GM19452 (cell line): ENCODE results near the gene CFAP46.
"Not testable (repeated sequence)": the region's sequence is repeated elsewhere in the genome, so short reads cannot be mapped to it uniquely, and the experiment has no call there.

Experiments
- ATAC-seq: cut with Tn5 transposase; IDR thresholded peaks from one replicate; pipeline ENCODE4 v1.9.1; 2021; ENCODE audit not compliant: unreplicated experiment

The CFAP46 gene

GRCh38 chr10:132915411-132915810 is 27.0 kb downstream of the CFAP46 start:
- no peak for ATAC-seq

GRCh38 chr10:132914732-132915131 is 27.6 kb downstream of the CFAP46 start:
- no peak for ATAC-seq

- no peak for ATAC-seq
These were observed 28.7 kb downstream of the CFAP46 start for GRCh38 chr10:132913559-132914115.

GRCh38 chr10:132912713-132913558 is 29.4 kb downstream of the CFAP46 start:
- no peak for ATAC-seq

DNA sequence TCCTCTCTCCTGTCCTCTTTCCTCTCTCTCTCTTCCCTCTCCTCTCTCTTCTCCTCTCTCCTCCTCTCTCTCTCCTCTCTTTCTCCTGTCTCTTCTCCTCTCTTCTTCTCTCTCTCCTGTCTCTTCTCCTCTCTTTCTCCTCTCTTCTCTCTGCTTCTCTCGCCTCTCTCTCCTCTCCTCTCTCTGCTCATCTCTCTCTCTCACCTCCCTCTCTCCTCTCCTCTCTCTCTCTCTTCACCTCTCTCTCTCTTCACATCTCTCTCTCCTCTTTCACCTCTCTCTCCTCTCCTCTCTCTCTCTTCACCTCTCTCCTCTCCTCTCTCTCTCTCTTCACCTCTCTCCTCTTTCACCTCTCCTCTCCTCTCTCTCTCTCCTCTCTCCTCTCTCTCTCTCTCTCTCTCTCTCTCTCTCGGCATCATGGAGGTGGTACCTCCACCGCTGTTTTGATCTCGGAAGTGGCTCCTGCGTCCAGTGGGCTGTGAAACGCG is 30.1 kb downstream of the CFAP46 start:
- ATAC-seq, result no peak

DNA sequence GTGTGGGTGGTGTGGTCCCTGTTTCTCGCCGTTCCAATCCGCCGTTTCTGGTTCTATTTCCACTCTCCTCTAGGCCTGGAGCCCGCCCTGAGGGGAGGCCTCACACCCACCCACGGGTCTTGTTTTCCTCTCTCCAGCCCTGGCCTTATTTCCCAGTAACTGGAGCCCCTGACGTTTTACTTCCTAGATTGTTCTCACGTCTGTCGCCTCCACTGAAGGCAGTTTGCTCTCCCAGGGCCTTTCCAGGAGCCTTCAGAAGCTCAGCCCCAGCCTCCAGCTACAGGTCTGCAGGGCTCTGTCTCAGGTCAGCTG is 30.6 kb downstream of the CFAP46 start:
- ATAC-seq, result no peak

DNA sequence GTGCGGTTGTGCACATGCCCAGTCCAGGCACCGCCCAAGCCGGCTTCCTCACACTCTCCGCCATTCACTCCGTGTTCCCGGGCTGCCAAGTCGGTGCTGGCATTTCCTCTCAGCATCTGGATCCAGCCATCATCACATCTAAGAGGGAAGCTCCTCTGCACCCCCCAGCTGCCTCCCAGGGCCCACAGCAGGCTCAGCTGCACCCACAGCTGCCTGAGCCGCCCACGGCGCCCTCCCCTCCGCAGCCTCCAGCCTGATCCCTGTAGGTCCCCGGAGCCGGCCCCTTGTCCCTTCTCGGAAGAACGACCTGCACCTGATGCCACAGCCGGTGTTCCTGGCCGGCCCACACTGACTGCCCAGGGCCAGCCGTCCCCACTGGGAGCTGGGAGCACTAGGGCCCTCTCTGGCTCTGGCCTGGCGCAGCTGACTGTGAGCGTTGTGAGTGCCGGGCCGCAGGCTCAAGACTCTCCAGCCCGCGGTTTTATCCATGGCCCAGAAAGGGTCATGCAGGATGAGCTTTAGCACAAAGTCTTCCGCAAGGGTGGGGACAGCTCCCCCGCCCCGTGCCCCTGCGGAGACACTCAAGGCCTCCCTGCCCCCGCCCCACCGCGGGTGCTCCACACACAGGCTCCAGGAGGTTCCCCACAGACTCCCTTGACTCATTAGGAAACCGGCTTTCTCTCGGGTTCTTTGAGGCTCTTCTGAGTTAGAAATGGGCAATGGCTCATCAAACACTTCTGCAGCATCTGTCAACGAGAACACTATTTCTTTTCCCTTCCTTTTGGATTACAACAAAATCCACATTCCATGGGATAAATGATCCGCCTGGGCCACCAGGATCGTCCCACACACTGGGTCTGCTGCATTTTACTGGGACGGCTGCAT is 31.2 kb downstream of the CFAP46 start:
- no peak for ATAC-seq

GRCh38 chr10:132910186-132910880 is 32.0 kb downstream of the CFAP46 start:
- ATAC-seq, result no peak

DNA sequence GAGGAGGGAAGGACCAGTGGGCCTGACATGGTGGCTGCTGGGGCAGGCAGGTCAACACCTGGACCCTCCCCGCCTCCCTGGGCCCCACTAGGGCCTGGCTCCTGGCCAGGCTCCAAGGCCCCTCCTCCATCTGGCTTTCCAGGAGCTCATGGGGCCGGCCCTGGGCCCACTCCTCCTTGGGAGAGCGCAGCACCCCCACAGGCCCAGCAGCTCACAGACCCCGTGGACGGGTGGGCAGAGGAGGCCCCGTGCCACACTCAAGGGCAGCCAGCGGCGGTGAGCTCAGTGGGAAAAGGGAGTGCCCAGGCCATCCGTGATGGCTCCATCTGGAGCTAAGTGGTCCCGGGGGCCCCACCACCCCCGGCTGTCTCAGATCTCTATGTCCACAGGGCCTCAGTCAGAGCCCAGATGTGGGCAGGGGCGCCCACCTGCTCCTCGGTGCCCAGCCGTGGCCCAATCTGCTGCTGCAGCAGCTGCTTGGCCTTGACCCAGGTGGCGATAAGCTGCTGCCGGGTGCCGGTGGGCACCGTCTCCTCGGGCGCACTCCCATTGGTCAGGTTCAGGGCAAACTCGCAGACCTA is 32.8 kb downstream of the CFAP46 start:
- no peak for ATAC-seq

DNA sequence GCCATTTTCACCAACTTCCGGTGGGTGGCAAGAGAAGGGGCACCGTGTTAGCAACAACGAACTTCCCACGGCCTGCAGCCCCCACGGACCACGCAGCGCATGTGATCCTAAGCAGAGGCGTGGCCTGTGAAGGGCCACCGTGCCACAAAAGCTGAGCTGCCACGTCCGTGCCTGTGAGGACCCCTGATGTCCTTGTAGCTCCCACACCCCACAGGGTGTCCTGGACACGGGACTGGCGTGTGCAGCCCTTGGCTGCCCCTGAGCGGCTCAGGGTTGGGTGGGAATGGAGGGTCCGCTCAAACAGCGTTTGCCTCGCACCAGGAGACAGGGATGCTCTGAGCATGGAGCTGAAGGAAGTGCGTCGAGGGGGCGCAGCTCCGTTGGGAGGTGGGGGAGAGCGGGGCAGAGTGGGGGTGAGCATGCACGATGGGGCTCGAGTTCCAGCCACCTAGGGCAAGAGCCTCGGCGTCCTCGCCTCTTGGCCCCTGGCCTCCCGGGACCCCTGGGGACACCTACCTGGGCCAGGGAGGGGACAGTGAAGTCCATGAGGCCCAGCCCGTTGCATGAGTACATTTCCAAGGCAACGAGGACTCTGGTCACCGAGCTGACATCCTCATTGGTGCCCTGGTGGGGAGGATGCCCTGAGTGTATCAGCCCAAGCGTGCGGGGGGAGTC is 33.6 kb downstream of the CFAP46 start:
- no peak for ATAC-seq

DNA sequence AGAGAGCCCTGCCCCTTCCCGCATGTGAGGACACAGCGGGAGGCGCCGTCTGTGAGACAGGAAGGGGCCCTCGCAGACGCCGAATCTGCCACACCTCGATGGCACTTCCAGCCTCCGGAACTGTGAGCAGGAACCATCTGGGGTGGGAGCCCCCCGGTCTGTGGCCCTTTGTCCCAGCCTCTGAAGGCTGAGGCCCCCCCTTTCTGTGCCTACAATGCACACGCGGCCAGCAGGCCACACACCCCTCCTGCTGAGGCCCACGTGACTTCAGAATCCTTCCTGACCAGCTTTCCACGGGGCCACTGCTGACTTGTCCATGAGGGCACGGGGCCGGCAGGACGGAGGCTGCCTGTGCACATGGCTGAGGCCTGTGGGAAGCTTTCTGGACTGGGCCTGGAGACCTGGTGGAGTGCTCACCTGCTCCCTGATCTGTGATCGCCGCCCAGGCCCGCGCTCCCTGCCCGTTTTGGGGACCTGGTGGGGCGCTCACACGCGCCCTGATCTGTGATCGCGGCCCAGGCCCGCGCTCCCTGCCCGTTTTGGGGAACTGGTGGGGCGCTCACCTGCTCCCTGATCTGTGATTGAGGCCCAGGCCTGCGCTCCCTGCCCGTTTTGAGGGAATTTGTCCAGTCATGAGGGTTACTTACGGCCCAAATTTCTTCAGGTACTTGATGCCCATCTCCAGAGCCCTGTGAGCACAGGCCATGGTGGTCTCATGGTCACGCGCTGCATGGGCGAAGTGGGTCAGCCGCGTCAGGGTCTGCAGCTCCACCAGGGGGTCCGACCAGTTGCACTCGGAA is 34.3 kb downstream of the CFAP46 start:
- ATAC-seq, result no peak

DNA sequence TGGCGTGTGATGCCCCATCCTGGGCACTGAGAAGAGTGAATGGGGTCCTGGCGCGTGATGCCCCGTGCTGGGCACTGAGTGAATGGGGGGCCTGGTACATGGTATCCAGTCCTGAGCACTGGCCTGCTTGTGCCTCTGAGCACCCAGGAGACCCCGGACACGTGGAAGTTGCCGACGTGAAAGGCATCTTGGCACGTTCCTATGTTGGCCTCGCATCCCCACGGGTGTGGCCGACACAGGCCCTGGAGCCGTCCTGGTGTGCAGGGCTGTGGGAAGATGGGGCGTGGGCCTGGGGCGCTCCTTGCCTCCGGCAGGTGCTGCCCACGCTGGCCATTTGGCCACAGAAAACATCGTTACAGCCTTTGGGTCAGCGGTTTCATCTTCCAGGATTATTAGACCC is 35.5 kb downstream of the CFAP46 start:
- ATAC-seq, result no peak

DNA sequence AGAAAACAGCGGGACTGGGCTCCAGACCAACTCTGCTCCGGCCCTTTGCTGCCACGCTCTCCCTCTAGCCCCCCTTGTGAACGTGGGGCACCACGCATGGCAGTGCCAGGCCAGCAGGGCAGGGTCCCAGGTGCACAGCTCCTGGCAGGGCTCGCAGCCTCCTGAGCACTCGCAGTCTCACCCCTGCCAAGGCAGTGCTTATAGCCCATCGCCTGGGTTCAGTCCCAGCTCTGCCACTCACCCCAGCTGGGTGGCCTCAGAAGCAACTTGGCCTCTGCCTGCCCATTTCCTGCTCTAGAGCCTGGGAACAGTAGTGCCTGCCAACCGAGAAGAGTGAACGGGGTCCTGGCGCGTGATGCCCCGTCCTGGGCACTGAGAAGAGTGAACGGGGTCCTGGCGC is 36.3 kb downstream of the CFAP46 start:
- ATAC-seq, result no peak

DNA sequence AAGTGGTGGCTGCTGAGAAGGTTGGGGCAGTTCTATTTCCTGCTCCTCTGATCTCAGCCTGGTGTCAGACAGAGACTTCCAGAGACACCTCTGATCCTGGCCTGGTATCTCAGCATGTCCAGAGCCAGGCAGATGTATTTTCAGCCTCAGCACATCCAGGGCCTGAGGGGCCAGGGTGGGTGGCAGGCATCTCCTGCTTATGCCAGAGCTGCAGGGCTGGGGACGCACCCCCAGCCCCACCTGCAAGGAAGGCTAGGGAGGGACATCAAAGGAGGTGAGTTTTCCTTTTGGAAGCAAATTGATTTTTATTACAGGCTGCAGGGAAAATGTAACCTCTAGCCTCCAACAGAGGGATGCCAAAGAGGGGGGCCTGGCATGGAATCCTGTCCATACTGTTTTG is 36.7 kb downstream of the CFAP46 start:
- ATAC-seq, result no peak

GRCh38 chr10:132904814-132905649 is 37.3 kb downstream of the CFAP46 start:
- ATAC-seq, result no peak

DNA sequence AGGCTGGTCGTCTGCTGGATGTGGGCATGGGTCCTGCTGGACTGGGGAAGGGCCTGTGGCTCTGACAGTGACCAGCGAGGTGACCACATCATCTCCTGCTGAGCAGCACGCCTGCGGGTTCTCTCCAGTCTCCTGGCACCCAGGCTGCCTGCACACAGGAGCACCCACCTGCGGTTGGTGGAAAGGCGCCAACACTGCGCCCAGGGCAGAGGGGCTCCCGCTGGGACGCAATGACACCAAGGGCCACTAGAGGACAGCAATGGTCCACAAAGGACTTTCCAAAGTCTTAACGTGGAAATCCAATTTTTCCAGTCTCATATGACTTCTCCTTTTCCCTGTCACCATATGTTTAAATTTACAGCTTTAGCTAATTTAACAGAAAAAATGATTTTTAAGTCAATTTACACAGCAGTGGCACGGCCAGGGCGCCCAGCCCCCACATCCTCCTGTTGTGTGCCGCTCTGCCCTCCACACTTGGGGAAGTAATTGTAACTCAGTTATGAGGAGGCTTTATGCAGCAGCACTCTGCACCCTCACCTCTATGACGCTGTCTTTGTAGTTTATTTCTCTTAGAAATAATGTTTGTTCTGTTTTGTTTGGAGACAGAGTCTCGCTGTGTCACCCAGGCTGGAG is 38.1 kb downstream of the CFAP46 start:
- no peak for ATAC-seq

GRCh38 chr10:132902656-132903575 is 39.5 kb downstream of the CFAP46 start:
- not testable (repeated sequence) for ATAC-seq
